ENCODE data around the gene FUT7.
A peak's percentile ranks its signal among the peaks of the same experiment; 100 is the strongest.

FUT7 gene

DNA sequence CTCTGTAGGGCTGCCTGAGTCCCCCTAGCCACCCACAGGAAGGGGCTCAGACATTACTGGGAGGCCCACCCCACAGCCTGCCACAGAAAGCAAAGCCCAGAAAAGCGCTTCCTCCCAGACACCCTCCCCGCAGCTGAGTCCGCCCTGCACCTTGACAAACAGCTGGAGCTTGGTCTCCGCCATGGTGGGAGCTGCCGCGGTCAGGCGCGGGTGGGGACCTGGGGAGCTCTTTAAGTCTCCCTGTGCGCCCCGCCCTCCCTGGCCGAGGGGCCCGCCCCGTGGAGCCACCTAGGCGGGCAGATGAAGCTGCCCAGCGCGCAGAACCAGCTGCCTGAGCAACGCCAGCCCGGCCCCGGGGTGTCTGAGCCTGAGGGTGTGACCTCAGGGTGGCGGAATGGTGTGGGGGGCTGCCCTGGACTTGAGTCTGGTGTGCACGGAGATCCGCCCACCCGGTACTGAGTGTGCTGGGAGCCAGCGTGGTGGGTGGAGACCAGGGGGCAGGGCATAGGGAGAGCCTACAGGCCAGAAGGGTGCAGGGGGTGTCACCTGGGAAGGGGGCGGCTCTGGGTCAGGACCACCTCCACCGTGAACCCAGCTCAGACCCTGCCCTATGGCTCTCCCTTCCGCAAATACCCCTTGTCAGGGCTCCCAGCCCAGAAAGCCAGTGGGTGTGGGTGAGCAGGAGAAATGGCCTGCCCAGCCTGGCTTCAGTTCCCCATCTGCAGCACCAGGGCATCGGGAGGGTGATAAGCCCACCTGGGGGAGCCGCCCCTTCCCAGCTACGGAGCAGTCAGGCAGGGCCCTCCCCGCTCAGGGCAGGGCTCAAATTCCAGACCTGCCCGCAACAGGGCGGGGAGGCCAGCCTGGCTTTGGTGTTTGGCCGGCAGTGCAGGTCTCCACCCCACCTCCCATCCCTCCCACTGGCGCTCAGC, 35.3 kb downstream of the FUT7 start, which contains the start of gene CLIC3:
Gene CLIC3 (minus strand): TSS at position 208 of the 932 bp plus-strand sequence. CDS start 25 bp downstream, at position 183.
- intact Hi-C loops (cut with DNase I), result no loop called here
- DNase-seq, result peak in 2 of 42 donors; percentile 9 to 40

- intact Hi-C loops (cut with DNase I), result no loop called here
- DNase-seq, result peak in 13 of 42 donors; percentile 27 to 68 (median 54)
Measured at GRCh38 chr9:136995772-136996311, 36.0 kb downstream of the FUT7 start.

DNA sequence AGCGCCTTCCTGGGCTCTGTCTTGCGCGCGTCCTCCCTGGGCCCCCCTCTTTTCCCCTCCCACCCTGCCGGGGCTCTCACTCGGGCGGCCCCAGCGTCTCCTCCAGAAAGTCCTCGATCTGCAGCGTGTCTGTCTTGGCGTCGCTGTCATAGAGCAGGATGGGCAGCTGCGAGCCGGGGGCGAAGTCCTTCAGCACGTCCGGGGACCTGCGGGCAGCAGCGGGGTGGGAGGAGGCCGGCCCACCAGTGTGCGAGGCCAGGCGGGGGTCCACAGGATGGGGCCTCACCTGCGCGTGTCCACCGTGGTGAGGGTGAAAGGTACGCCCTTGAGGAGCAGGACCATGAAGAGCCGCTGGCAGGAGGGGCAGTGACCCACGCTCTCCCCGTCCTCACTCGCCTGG, 36.5 kb downstream of the FUT7 start:
- no peak for DNase-seq
- intact Hi-C loops (cut with DNase I), result no loop called here

DNA sequence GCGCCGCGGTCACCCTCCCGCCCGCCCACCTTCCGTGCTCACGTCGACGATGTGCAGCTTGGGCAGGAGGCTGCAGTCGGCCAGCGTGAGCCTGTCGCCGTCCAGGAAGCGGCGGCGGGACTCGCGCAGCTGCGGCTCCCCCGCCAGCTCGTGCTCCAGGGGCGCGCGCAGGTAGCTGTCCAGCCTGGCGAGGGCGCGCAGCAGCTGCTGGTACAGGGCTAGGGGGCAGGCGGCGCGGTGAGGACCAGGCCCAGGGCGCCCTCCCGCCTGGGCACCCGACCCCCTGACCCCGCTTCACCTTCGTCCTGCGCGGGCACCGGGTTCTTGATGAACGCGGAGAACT, 37.0 kb downstream of the FUT7 start:
- no peak for DNase-seq
- intact Hi-C loops (cut with DNase I), result no loop called here

DNA sequence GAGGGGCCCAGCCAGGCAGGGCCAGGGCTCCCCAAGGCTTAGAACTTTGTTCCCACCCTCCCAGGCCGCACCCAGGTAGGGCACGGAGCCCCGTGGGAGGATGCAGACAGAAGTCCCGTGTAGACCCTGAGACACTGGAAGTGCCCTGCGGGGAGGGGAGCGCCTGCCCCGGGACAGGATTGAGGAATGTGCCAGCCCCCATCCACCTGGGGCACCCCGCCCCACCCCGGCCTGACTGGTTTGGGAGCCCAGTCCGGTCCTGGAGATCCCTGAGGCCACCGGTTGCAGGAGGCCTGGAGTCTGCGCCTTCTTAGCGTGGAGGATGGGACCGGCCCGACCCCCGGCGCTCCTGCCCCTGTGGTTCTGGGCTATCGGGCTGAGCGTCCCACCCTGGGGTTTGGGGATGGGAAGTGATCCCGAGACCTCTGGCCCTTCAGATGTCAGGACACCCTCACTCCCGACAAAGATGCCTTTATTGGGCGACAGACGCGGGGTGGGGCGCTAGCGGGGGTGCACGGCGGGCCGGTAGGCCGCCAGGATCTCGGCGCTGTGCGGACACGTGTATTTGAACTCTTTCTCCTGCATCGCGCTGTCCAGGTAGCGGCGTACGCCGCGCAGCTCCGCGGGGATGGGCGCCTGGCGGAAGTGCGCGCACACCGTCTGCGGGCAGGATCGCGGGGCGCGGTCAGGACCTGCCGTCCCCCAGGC, 37.6 kb downstream of the FUT7 start:
- intact Hi-C loops (cut with DNase I), result no loop called here
- DNase-seq, result no peak

DNA sequence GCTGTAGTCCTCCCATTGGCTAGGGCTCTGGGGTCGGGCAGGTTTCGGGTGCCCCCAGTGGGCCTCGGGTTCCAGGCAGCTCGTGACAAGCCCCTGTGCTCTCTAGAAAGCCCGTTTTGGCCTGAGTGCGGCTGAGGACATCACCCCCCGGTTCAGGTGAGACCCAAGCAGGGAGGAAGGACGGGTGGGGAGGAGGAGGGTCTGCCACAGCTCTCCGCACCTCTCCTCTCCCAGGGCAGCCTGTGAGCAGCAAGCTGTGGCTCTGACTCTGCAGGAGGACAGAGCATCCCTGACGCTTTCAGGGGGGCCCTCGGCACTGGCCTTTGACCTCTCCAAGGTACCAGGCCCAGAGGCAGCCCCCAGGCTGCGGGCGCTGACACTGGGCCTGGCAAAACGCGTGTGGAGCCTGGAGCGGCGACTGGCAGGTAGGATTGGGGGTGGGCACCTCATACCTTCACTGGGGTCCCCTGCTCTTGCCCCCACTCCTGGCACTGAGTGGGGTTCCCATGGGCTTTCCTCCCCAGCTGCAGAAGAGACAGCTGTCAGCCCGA, 39.0 kb downstream of the FUT7 start:
- intact Hi-C loops (cut with DNase I), result no loop called here
- DNase-seq, result no peak

- DNase-seq, result peak; percentile 80 to 98 (median 95)
- intact Hi-C loops (cut with DNase I), result no loop called here
Measured at GRCh38 chr9:136991993-136992818, 39.7 kb downstream of the FUT7 start, which contains the start of gene PAXX. Gene PAXX, plus strand, starts transcription at chr9:136992422. Its CDS starts 22 bp downstream, at chr9:136992444.

GRCh38 chr9:136990242-136990911, 41.5 kb downstream of the FUT7 start:
- DNase-seq, result no peak
- intact Hi-C loops (cut with DNase I), result no loop called here

GRCh38 chr9:136988872-136989271, 43.0 kb downstream of the FUT7 start:
- DNase-seq, result no peak
- intact Hi-C loops (cut with DNase I), result no loop called here

GRCh38 chr9:136985853-136986252, 46.0 kb downstream of the FUT7 start:
- intact Hi-C loops (cut with DNase I), result no loop called here
- DNase-seq, result no peak

- peak in 7 of 42 donors; percentile 27 to 60 (median 38) for DNase-seq
- intact Hi-C loops (cut with DNase I), result no loop called here
Measured at GRCh38 chr9:136985027-136985602, 46.8 kb downstream of the FUT7 start.

- intact Hi-C loops (cut with DNase I), result no loop called here
- DNase-seq, result peak in 2 of 42 donors; percentile 37 to 51
Measured at GRCh38 chr9:136984464-136985026, 47.3 kb downstream of the FUT7 start.

DNA sequence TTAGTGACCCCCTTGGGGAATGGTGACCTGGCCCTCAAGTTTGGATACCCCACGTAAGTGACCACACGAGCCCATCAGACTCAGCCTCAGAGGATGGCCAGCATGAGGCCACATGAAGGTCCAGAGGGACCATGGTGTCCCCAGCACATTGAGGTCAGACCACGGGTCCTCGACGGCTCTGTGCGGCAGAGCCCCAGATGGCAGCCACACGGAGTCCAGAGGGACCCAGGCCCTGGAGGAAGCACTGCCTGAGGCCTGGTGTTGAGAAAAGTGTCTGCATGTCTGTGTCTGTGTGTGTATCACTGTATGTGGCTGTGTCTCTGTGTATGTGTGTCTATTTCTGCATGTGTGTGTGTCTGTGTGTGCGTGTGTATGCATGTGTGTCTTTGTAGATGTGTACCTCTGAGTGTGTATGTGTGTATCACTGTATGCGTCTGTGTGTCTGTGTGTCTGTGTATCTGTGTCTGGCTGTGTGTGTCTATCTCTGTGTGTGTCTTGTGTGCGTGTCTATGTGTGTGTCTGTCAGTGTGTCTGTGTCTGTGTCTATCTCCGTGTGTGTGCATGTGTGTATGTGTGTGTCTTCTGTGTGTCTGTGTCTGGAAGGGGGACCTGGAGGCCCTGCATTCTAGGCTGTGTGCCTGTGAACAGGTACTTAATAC, 48.1 kb downstream of the FUT7 start:
- peak in 3 of 42 donors; percentile 33 to 55 (median 40) for DNase-seq
- intact Hi-C loops (cut with DNase I), result no loop called here

- intact Hi-C loops (cut with DNase I), result no loop called here
- peak in 11 of 42 donors; percentile 34 to 72 (median 50) for DNase-seq
Measured at GRCh38 chr9:136983167-136983566, 48.7 kb downstream of the FUT7 start.

DNA sequence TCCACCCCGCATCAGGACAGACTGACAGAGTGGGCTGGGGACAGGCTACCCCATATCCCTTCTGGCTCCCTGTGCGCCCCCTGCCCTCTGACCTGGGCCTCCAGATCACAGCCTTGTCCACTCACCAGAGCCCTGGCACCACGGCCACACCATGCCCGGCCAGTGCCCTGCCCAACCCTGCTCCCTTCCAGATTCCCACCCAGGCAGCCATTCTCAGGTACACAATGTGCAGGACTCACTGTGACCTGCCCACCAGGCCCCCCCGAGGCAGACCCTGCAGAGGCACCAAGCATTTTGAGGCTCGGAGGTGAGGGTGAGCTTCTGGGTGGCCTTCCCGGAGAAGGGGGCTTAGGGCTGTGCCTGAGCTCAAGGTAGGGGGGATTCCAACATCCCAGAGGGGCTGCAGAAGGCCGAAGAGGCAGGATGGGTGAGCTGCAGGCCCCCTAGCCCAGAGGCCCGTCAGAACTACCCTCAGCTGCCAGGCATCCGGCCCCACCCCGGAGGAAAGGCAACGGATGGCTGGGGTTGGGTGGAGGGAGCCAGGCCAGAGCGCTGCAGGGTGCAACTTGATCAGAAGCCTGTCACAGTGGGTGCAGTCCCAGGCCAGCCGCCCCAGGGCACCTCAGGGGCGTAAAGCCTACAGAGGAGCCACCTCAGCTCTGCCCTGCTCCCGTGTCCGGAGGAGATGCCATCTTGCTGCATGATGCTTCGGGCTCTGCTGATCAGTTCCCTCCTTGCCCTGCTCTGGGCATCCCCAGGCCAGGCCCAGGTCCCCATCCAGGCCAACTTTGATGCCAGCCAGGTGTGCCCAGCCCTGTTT, 49.4 kb downstream of the FUT7 start, which contains the start of gene LCNL1:
Gene LCNL1 (plus strand): TSS at position 762 of the 820 bp plus-strand sequence. CDS start 594 bp downstream, outside the sequence.
- intact Hi-C loops (cut with DNase I), result no loop called here
- DNase-seq, result peak in 38 of 42 donors; percentile 44 to 86 (median 66)
